GM19455 (cell line): Measurements from ENCODE around the gene SCYGR8.
"Not testable (repeated sequence)": the region's sequence is repeated elsewhere in the genome, so short reads cannot be mapped to it uniquely, and the experiment has no call there.

Experiments
- ATAC-seq: cut with Tn5 transposase; IDR thresholded peaks from one replicate; pipeline ENCODE4 v1.9.1; 2021; ENCODE audit not compliant: unreplicated experiment

The SCYGR8 gene

DNA sequence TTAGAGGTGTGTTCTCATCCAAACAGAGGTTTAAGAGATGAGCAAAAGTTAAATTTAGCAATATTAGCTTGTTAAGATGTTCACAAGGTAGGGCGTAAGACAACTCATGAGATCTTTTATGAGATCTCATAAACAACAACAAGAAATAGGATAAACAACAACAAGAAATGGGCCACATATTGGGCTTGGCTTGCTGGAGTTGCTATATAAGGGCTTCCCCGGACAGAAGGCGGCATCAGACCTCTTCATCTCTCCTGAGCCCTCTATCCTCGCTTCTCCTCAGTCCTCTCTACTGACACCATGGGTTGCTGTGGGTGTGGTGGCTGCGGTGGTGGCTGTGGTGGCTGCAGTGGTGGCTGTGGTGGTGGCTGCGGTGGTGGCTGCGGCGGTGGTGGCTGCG, at the start of gene SCYGR8:
TSS of gene SCYGR8 (plus strand) at position 301 of the 400 bp plus-strand sequence. CDS start at position 301, 0 bp downstream.
- no peak for ATAC-seq

DNA sequence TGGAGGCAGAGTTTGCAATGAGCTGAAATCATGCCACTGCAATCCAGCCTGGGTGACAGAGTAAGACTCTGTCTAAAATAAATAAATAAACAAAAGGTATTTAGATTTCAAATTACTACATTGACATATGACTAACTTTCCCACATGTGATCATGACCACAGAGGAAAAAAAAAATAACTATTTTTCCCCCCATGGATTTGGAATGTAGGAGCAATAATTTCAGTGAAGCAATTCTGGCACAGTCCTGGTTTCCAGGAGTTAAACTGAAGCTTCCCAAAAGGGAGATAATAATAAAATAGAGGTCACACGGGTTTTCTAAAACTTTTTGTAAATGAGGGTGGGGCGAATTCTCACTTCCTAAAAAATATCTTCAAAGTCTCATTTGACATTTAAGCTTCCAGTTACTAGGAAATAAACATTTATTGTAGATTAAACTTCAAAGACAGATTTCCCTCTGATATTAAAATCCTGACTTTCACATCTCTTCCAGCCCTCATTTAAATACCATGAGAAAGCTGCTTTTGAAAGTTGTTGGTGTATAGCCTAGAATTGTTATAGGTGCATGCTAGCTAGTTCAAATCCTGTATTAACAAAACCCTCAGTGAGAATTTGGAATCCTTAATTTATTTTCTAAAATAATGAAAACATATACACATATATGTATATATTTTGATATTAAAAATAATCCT, 48.6 kb upstream of the SCYGR8 start:
- no peak for ATAC-seq

- no peak for ATAC-seq
Observed at GRCh38 chr2:227701556-227701955, 44.1 kb upstream of the SCYGR8 start.

DNA sequence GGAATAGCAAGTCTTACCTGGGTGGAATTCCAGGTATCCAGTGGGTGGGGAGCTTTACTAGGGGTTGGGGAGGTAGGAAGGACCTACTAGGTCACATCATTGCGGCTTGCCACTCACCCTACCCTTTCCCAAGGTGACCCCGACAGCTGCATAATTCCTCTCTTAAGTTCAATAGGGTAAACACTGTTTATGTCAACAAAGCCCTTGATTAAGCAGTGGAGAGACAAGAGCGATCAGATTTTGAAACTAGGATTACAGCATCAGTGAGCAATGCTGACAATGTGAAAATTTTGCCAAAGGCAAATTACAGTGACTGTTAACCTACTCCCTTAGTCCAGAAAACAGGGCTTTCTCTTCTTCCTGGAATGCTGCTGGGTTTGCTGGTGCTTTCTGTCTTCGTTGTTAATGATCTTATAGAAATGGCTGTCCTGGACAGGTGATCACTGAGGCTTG, 42.4 kb upstream of the SCYGR8 start:
- no peak for ATAC-seq

DNA sequence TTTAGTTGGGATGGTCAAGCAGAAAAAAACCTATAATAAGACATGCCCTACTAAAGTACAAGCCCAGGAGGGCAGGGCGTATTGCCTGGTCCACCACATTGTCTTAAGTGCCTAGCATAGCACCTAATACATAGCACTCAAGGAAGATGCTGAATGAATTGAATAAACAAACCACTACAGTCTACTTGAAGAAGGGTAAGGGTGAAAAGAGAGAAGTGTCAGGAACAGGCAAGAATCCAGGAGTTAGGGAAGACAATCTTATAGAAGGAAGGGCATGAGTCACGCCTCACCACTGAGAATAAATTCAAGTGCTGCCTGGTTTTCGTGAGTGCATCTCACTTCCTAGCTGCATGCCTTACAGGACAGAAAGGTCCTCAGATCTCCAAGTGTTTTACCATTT, 41.7 kb upstream of the SCYGR8 start:
- no peak for ATAC-seq

GRCh38 chr2:227706859-227707258, 38.8 kb upstream of the SCYGR8 start:
- ATAC-seq: no peak

GRCh38 chr2:227707390-227707789, 38.3 kb upstream of the SCYGR8 start:
- ATAC-seq: no peak

DNA sequence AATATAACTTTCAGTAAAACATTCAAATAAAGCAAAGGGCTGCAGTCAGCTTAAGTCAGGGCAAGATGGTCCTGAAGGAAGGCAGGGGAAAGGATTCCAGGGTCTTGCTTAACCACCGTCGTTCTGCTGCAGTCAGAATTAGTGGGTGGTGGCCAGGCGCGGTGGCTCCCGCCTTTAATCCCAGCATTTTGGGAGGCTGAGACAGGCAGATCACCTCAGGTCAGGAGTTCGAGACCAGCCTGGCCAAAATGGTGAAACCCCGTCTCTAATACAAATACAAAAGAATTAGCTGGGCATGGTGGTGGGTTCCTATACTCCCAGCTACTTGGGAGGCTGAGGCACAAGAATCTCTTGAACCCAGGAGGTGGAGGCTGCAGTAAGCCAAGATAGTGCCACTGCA, 34.7 kb upstream of the SCYGR8 start:
- no peak for ATAC-seq

GRCh38 chr2:227713291-227713690, 32.4 kb upstream of the SCYGR8 start:
- ATAC-seq: no peak

- ATAC-seq: no peak
Observed at GRCh38 chr2:227716501-227716900, 29.2 kb upstream of the SCYGR8 start.

- ATAC-seq: no peak
Observed at GRCh38 chr2:227717687-227718567, 27.8 kb upstream of the SCYGR8 start, which contains the start of gene SLC19A3. Gene SLC19A3 (minus strand): TSS chr2:227718028. CDS start chr2:227702318, 15,710 bp downstream.

- no peak for ATAC-seq
Observed at GRCh38 chr2:227719641-227720040, 26.1 kb upstream of the SCYGR8 start.

DNA sequence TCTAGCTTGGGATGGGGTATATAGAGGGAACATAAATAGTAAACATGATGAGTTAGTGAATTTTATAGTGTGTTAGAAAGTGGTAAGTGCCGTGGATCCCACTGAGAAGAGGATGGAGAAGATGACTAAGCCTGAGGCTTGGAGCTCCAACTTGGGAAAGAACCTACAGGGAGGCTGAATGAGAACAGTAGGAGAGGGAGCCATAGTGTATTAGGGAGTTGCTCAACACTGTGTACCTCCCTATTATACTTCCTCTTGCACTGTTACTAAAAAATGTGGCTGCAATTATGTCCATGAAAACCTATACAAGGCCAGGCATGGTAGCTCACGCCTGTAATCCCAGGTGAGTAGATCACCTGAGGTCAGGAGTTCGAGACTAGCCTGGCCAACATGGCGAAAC, 25.0 kb upstream of the SCYGR8 start:
- ATAC-seq: no peak

- ATAC-seq: not testable (repeated sequence)
Observed at GRCh38 chr2:227722821-227723220, 22.9 kb upstream of the SCYGR8 start.

- ATAC-seq: no peak
Observed at GRCh38 chr2:227724394-227725039, 21.2 kb upstream of the SCYGR8 start, which contains the start of gene SCYGR6. Gene SCYGR6 (minus strand): TSS chr2:227724757. CDS start chr2:227724757, 0 bp downstream.

DNA sequence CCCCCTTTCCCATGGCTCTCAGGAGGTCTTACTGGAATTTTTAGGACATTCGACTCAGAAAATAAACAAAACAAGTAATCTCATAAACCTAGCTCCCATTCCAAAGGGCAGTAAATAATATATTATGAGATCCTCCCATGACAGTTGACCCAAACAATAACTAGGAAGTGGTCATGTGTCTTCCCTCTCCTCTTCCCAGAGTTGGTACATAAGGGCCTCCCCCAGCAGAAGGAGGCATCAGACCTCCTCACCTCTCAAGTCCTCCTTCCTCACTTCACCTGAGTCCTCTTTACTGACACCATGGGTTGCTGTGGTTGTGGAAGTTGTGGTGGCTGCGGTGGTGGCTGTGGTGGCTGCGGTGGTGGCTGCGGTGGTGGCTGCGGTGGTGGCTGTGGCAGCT, 17.7 kb upstream of the SCYGR8 start, which contains the start of gene SCYGR7:
TSS of gene SCYGR7 (plus strand) at position 301 of the 400 bp plus-strand sequence. CDS start at position 301, 0 bp downstream.
- ATAC-seq: no peak

- ATAC-seq: no peak
Observed at GRCh38 chr2:227739351-227739750, 6.3 kb upstream of the SCYGR8 start.

GRCh38 chr2:227740705-227741104, 5.0 kb upstream of the SCYGR8 start:
- not testable (repeated sequence) for ATAC-seq

GRCh38 chr2:227748079-227748478, 2.4 kb downstream of the SCYGR8 start:
- ATAC-seq: no peak

DNA sequence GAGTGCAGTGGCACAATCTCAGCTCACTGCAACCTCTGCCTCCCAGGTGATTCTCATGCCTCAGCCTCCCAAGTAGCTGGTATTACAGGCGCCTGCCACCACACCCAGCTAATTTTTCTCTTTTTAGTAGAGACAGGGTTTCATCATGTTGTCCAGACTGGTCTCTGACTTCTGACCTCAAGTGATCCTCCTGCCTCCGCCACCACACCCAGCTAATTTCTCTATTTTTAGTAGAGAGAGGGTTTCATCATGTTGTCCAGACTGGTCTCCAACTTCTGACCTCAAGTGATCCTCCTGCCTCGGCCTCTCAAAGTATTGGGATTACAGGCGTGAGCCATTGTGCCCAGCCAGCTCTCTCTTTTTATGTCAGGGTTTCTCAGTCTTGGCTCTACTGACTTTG, 10.6 kb downstream of the SCYGR8 start:
- not testable (repeated sequence) for ATAC-seq

DNA sequence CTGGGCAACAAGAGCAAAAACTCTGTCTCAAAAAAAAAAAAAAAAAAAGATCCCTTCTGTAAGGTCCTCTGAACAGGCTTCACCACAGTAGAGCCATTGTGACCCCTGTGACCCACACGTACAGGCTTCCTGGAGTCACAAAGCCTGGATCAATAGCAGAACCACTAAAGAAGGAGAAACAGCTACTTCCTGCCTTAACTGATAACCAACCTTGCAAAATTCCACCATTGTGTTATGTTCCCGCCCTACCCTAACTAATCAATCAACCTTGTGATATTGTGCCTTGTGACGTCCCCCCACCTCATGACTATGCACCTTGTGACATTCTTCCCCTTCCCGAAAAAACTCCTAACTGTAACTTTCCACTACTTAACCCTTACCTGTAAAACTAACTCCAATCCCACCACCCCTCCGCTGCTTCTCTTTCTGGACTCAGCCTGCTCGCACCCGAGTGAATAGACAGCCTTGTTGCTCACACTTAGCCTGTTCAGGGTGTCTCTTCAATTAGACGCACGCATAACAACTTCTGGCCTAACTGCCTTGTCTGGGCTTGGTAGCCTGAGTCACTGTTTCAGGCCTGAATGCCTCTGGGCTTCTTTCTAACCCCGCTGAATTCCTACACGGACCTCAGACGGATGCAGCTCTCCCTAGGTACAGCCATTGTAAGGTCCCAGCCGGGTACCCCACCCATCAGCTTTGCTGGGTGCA, 13.9 kb downstream of the SCYGR8 start:
- no peak for ATAC-seq
